T-cell (primary cell): ENCODE data around the gene GPR25. TPM values are rescaled to one million over a fixed set of nuclear protein-coding genes. Genes with fewer than 3 reads are reported as not detected.

Source experiments
- ATAC-seq, 4 experiments: fragments of 200-7000 bp in 3 of 4; fragments of 150-1000 bp in 1 of 4; cut with Tn5 transposase; replicated peaks in 1 of 4; 1 replicate in 3 of 4; 2 replicates in 1 of 4; pipeline ENCODE4 v1.10.0; 2021; ENCODE audit warnings: moderate library complexity in 3 of 4, mild to moderate bottlenecking in 2 of 4, moderate number of reproducible peaks in 1 of 4
- CTCF ChIA-PET, 2 donors: fragments of 300-600 bp; sonication (Branson Sonifier 250); formaldehyde crosslinking; loops; one replicate each; lab custom pipeline; 2022; ENCODE audit warnings: antibody characterized with exemption in 2 of 2; lab: Charles Lee
- POLR2A ChIA-PET, 2 donors: fragments of 300-600 bp; sonication (Branson Sonifier 250); formaldehyde crosslinking; loops; one replicate each; lab custom pipeline; 2022; ENCODE audit warnings: antibody characterized with exemption in 2 of 2; lab: Charles Lee
- DNase-seq, 35 experiments: peaks; one replicate each; pipeline versions ENCODE4 v3.0.0 to v3.0.0-alpha.2; 2013 to 2023
- H3K27ac ChIP-seq: one replicate; pipeline ENCODE4 v1.5.1; 2013; ENCODE audit warnings: low read length
- H3K27me3 ChIP-seq, 2 experiments: replicated peaks in 1 of 2; 1 replicate in 1 of 2; 2 replicates in 1 of 2; pipeline versions ENCODE4 v1.6.1 to v1.7.0; 2013; ENCODE audit warnings: low read length in 1 of 2, mixed read lengths in 1 of 2; ENCODE audit not compliant: control insufficient read depth in 2 of 2, insufficient read depth in 2 of 2; ENCODE audit errors: extremely low read depth in 1 of 2
- H3K36me3 ChIP-seq, 2 donors: 1 replicate in 1 of 2; 2 replicates in 1 of 2; pipeline versions ENCODE4 v1.6.1 to v1.7.0; 2013; ENCODE audit warnings: low read length in 1 of 2; ENCODE audit not compliant: control insufficient read depth in 2 of 2, insufficient read depth in 1 of 2; ENCODE audit errors: extremely low read depth in 1 of 2
- H3K4me1 ChIP-seq, 2 experiments: 1 replicate in 1 of 2; 2 replicates in 1 of 2; pipeline versions ENCODE4 v1.6.1 to v1.7.0; 2013; ENCODE audit warnings: low read length in 2 of 2, mixed read lengths in 1 of 2; ENCODE audit not compliant: insufficient read depth in 2 of 2, control insufficient read depth in 1 of 2; ENCODE audit errors: extremely low read depth in 1 of 2
- H3K4me3 ChIP-seq, 2 donors: 1 replicate in 1 of 2; 2 replicates in 1 of 2; pipeline versions ENCODE4 v1.5.1 to v1.7.0; 2013; ENCODE audit warnings: mild to moderate bottlenecking in 2 of 2, low read length in 1 of 2, moderate library complexity in 1 of 2; ENCODE audit not compliant: control insufficient read depth in 1 of 2; ENCODE audit errors: extremely low read depth in 1 of 2
- H3K9me3 ChIP-seq: 2 replicates; pipeline ENCODE4 v1.7.0; 2013
- H3K27ac Mint-ChIP-seq, 2 donors: one replicate each; pipeline ENCODE4 v1.8.0; 2020 to 2021; ENCODE audit warnings: mild to moderate bottlenecking in 2 of 2, mixed read lengths in 2 of 2
- H3K27me3 Mint-ChIP-seq, 2 donors: one replicate each; pipeline ENCODE4 v1.8.0; 2021 to 2022; ENCODE audit warnings: mixed read lengths in 2 of 2
- H3K36me3 Mint-ChIP-seq: one replicate; pipeline ENCODE4 v1.8.0; 2021; ENCODE audit warnings: mixed read lengths
- H3K4me1 Mint-ChIP-seq, 3 donors: one replicate each; pipeline ENCODE4 v1.8.0; 2020 to 2022; ENCODE audit warnings: mixed read lengths in 3 of 3, mild to moderate bottlenecking in 1 of 3
- H3K4me3 Mint-ChIP-seq, 3 donors: one replicate each; pipeline ENCODE4 v1.8.0; 2020 to 2022; ENCODE audit warnings: mild to moderate bottlenecking in 3 of 3, mixed read lengths in 3 of 3, moderate library complexity in 3 of 3
- H3K9me3 Mint-ChIP-seq, 3 donors: one replicate each; pipeline ENCODE4 v1.8.0; 2020 to 2022; ENCODE audit warnings: mixed read lengths in 3 of 3
- WGBS: methylation state at CpG from one replicate; pipeline ENCODE4 v1.1.5; 2013; ENCODE audit warnings: missing lambda C conversion rate; ENCODE audit not compliant: insufficient coverage; 5-methylcytosine and 5-hydroxymethylcytosine counted together
- total RNA-seq, 35 experiments: library from RNA in 6 of 35; stranded (reverse) in 6 of 35; fragments of 120-200 nt in 1 of 35; gene quantifications; one replicate each; pipeline versions ENCODE4 v1.2.1 to v1.2.4 and lab custom pipeline; 2013 to 2026

GPR25 gene
- total RNA-seq, 5 donors from 2014 or later (not counting 1 experiment from before 2014, with no cell fraction given), result 1.2 to 6.7 (median 1.8) TPM

- H3K27ac Mint-ChIP-seq, result no peak overlapping the region
- H3K27me3 Mint-ChIP-seq, result peaks cover 26 to 34% of the 10 kb centered on the region in 2 donors
- POLR2A ChIA-PET, result interaction anchor here in 1 of 2 donors (0.6 kb wide), 1 partner anchor 11 kb away, joined by 3 read pairs; no protein-coding TSS in a partner anchor
- H3K36me3 ChIP-seq, result no peaks in the 10 kb centered on the region
- H3K4me1 Mint-ChIP-seq, result peaks cover 32 to 36% (median 36%) of the 10 kb centered on the region in 3 donors
- CTCF ChIA-PET, result no interaction called here
- no peak for DNase-seq
- H3K27me3 ChIP-seq, result peaks cover 5 to 63% of the 10 kb centered on the region in 2 experiments
- WGBS, result 85% methylated on average over 6 of the region's 6 CpGs
- H3K4me1 ChIP-seq, result peaks cover 5 to 40% of the 10 kb centered on the region in 2 experiments
- H3K36me3 Mint-ChIP-seq, result no peaks in the 10 kb centered on the region
- ATAC-seq, result no peak
- H3K4me3 Mint-ChIP-seq, result no peak overlapping the region
- H3K27ac ChIP-seq, result no peak overlapping the region
- H3K4me3 ChIP-seq, result no peak overlapping the region
- no peaks in the 10 kb centered on the region for H3K9me3 Mint-ChIP-seq
- no peaks in the 10 kb centered on the region for H3K9me3 ChIP-seq
Measured at GRCh38 chr1:200893411-200893901, 20.7 kb downstream of the GPR25 start.

DNA sequence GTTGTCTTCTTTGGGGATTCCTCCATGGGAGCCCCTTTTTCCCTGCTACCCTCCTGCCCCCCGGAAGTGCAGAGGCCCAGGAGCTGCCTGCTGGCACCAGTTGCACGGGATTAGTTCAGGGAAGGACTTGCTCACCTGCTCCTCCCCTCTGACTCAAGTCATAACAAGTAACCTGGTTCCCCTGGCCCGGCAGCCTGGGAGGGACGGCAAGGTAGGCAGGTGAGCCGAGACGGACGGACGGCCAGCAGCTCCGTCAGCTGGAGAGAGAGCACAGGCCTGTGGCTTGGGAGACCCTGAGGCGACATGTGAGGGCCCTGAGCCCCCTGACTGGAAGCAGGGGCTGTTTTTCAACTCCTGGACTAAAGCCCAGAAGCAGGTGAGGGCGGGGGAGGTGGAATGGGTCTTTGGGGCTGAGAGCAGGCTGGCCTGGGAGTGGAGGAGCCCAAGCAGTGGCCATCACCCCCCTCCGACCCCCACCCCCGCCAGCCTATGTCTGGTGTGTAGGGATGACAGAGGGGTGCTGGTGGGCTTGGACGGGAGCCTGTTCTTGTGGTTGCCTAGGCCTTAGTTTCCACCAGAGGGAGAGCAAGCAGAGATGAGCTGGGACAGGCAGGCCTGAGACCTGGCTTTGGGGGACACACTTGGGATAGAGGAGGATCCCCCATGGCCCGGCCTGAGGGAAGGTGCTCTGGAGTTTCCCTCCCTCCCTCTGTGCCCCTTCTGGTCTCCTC is 22.1 kb downstream of the GPR25 start, which contains the start of gene INAVA:
Gene INAVA (plus strand): TSS at position 189 of the 731 bp plus-strand sequence. CDS start 3,501 bp downstream, outside the sequence.
- 95% methylated on average over 9 of the region's 15 CpGs for WGBS
- Mint-ChIP-seq H3K4me3 (no peak within 1 kb of the TSS), H3K4me1 (peaks cover 18 to 22% (median 22%) of the 10 kb centered on the region in 3 donors), H3K36me3 (no peaks in the 10 kb centered on the region), H3K27ac (no peak within 1 kb of the TSS), H3K27me3 (peaks cover 26 to 34% of the 10 kb centered on the region in 2 donors), H3K9me3 (no peaks in the 10 kb centered on the region)
- POLR2A ChIA-PET, result interaction anchor here in 1 of 2 donors (0.7 kb wide), 1 partner anchor 50 kb away, joined by 4 read pairs; no protein-coding TSS in a partner anchor
- Histone ChIP-seq H3K27me3 (peaks cover 5 to 68% of the 10 kb centered on the region in 2 experiments), H3K27ac (no peak within 1 kb of the TSS), H3K36me3 (no peaks in the 10 kb centered on the region), H3K9me3 (no peaks in the 10 kb centered on the region), H3K4me1 (peaks cover 0 to 27% of the 10 kb centered on the region in 2 experiments), H3K4me3 (no peak within 1 kb of the TSS)
- CTCF ChIA-PET, result no interaction called here
- DNase-seq, result no peak
- ATAC-seq, result no peak

- H3K4me3 Mint-ChIP-seq, result no peak overlapping the region
- WGBS, result 72% methylated on average over 6 of the region's 8 CpGs
- H3K4me1 ChIP-seq, result peaks cover 0 to 22% of the 10 kb centered on the region in 2 experiments
- H3K4me3 ChIP-seq, result no peak overlapping the region
- H3K27ac ChIP-seq, result no peak overlapping the region
- H3K9me3 ChIP-seq, result no peaks in the 10 kb centered on the region
- no peak overlapping the region for H3K27ac Mint-ChIP-seq
- no peak for ATAC-seq
- peaks cover 13 to 17% (median 16%) of the 10 kb centered on the region in 3 donors for H3K4me1 Mint-ChIP-seq
- DNase-seq, result no peak
- H3K36me3 ChIP-seq, result no peaks in the 10 kb centered on the region
- ChIA-PET CTCF (no interaction called here), POLR2A (interaction anchor here in 1 of 2 donors (0.7 kb wide), 1 partner anchor 50 kb away, joined by 4 read pairs; no protein-coding TSS in a partner anchor)
- peaks cover 5 to 68% of the 10 kb centered on the region in 2 experiments for H3K27me3 ChIP-seq
- H3K27me3 Mint-ChIP-seq, result peaks cover 26 to 34% of the 10 kb centered on the region in 2 donors
- H3K9me3 Mint-ChIP-seq, result no peaks in the 10 kb centered on the region
- H3K36me3 Mint-ChIP-seq, result no peaks in the 10 kb centered on the region
Measured at GRCh38 chr1:200895443-200895789, 22.6 kb downstream of the GPR25 start.

GRCh38 chr1:200895801-200896530 is 23.2 kb downstream of the GPR25 start:
- Mint-ChIP-seq H3K27me3 (peaks cover 26 to 34% of the 10 kb centered on the region in 2 donors), H3K9me3 (no peaks in the 10 kb centered on the region)
- CTCF ChIA-PET, result no interaction called here

DNA sequence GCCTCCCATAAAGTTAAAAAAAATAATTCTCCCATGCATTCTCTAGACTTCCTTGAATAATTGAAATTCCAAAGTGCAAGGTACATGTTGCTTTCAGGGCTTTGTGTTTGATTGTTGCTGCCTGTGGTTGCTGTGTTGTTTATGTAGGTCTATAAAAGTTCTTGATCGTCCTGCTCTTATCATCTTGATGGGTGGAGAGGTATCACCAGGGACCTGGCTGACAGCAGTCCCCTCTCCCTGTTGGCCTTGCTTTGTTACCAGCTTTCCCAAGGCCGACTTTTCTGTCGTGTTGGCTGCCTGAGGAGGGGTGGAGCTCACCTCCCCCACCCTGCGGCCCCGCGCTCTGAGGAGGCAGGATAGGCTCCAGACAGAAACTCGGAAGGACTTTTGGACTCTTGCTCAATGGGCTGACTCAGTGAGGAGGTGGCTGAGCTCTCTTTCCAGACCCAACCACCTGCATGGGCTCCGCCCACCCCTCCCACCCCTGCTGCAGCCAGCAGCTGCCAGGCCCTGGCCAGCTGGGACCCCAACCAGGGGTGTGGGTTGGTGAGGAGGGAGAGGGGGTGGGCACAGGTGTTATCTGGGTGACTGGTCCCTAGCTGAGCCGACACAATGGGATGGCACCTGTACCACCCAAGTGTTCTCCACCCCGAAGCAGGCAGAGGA is 23.9 kb downstream of the GPR25 start:
- no peak for DNase-seq
- Mint-ChIP-seq H3K27ac (no peak overlapping the region), H3K9me3 (no peaks in the 10 kb centered on the region), H3K4me3 (no peak overlapping the region), H3K4me1 (peaks cover 6 to 8% (median 7%) of the 10 kb centered on the region in 3 donors), H3K36me3 (no peaks in the 10 kb centered on the region), H3K27me3 (peaks cover 26 to 30% of the 10 kb centered on the region in 2 donors)
- ATAC-seq, result no peak
- Histone ChIP-seq H3K36me3 (no peaks in the 10 kb centered on the region), H3K27ac (no peak overlapping the region), H3K27me3 (peaks cover 5 to 67% of the 10 kb centered on the region in 2 experiments), H3K9me3 (no peaks in the 10 kb centered on the region), H3K4me3 (no peak overlapping the region), H3K4me1 (peaks cover 0 to 9% of the 10 kb centered on the region in 2 experiments)
- CTCF ChIA-PET, result no interaction called here
- POLR2A ChIA-PET, result no interaction called here
- 84% methylated on average over 5 of the region's 10 CpGs for WGBS

More at GRCh38 chr1:200895801-200896530, 23.2 kb downstream of the GPR25 start:
- Histone ChIP-seq H3K4me1 (peaks cover 0 to 16% of the 10 kb centered on the region in 2 experiments), H3K27me3 (peaks cover 5 to 69% of the 10 kb centered on the region in 2 experiments), H3K36me3 (no peaks in the 10 kb centered on the region), H3K27ac (no peak overlapping the region), H3K9me3 (no peaks in the 10 kb centered on the region), H3K4me3 (no peak overlapping the region)
- POLR2A ChIA-PET, result no interaction called here
- 70% methylated on average over 3 of the region's 9 CpGs for WGBS
- Mint-ChIP-seq H3K36me3 (no peaks in the 10 kb centered on the region), H3K4me1 (peaks cover 9 to 12% (median 12%) of the 10 kb centered on the region in 3 donors), H3K4me3 (no peak overlapping the region), H3K27ac (no peak overlapping the region)
- no peak for DNase-seq
- no peak for ATAC-seq

- no peak overlapping the region for H3K27ac ChIP-seq
- Mint-ChIP-seq H3K9me3 (no peaks in the 10 kb centered on the region), H3K36me3 (no peaks in the 10 kb centered on the region), H3K4me1 (peaks cover 0 to 2% (median 1%) of the 10 kb centered on the region in 3 donors), H3K4me3 (no peak overlapping the region), H3K27me3 (peaks cover 20 to 25% of the 10 kb centered on the region in 2 donors), H3K27ac (no peak overlapping the region)
- DNase-seq (no peak), ATAC-seq (no peak)
- POLR2A ChIA-PET, result no interaction called here
- WGBS, result 100% methylated on average over 2 of the region's 5 CpGs
- H3K36me3 ChIP-seq, result no peaks in the 10 kb centered on the region
- CTCF ChIA-PET, result no interaction called here
- H3K4me3 ChIP-seq, result no peak overlapping the region
- H3K4me1 ChIP-seq, result peaks cover 0 to 3% of the 10 kb centered on the region in 2 experiments
- H3K9me3 ChIP-seq, result no peaks in the 10 kb centered on the region
- H3K27me3 ChIP-seq, result peaks cover 5 to 67% of the 10 kb centered on the region in 2 experiments
Measured at GRCh38 chr1:200897259-200897658, 24.5 kb downstream of the GPR25 start.
